IPS DF 6.9 (cell line): ENCODE measurements around the gene NUMA1.

Source experiments
- DNase-seq: peaks from one replicate; pipeline ENCODE4 v3.0.0-alpha.2; 2013; ENCODE audit warnings: low read depth, low spot score
- H3K27ac ChIP-seq: one replicate; pipeline ENCODE4 v1.5.1; 2013; ENCODE audit warnings: low read length, control low read depth
- H3K27me3 ChIP-seq: 2 replicates; pipeline ENCODE4 v1.6.1; 2013; ENCODE audit warnings: mild to moderate bottlenecking, low read length; ENCODE audit not compliant: control insufficient read depth, insufficient read depth
- H3K36me3 ChIP-seq: 2 replicates; pipeline ENCODE4 v1.6.1; 2013; ENCODE audit warnings: low read length; ENCODE audit not compliant: control insufficient read depth, insufficient read depth
- H3K4me1 ChIP-seq: 2 replicates; pipeline ENCODE4 v1.6.1; 2013; ENCODE audit warnings: low read length; ENCODE audit not compliant: control insufficient read depth, insufficient read depth
- H3K4me3 ChIP-seq: 2 replicates; pipeline ENCODE4 v1.5.1; 2013; ENCODE audit warnings: mild to moderate bottlenecking, low read length
- H3K9me3 ChIP-seq: 2 replicates; pipeline ENCODE4 v1.6.1; 2013; ENCODE audit warnings: low read length, inconsistent platforms; ENCODE audit not compliant: control insufficient read depth, insufficient read depth
- WGBS: extraction: QIAGEN DNeasy Blood & Tissue Kit; methylation state at CpG from one replicate; pipeline ENCODE4 v1.1.7; 2013; ENCODE audit warnings: mixed read lengths, missing lambda C conversion rate; ENCODE audit not compliant: insufficient read length, insufficient coverage; 5-methylcytosine and 5-hydroxymethylcytosine counted together

The NUMA1 gene

DNA sequence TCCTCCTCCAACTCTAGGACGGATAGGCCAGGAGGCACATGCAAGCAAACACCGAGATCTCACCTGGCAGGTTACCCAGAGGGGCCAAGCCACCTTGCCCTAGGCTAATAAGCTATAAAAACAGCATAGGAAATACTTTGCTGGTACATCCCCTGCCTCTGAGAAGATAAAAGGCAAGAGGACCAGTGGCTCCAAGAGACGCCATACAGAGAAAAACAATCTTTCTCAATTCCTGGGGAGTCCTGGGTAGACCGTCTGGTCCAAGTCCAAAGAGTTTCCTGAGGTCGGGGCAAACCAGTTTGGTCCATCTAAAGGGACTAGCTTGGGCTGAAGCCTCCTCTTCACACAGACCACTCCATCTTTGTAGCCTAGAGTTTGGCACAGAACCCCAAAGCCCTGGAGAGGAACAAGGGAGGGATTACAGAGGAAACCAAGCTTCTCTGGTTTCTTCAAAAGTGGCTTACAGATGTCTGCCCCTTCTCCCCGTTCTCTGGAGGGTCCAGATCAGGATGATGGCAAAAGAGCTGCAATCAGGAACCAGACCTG, 40.4 kb downstream of the NUMA1 start:
- no peaks in the 10 kb centered on the region for H3K27me3 ChIP-seq
- H3K4me1 ChIP-seq = peaks cover 5% of the 10 kb centered on the region; the same call in 1 of the 2 replicates
- no peaks in the 10 kb centered on the region for H3K36me3 ChIP-seq
- no CpG with 5 or more reads among the region's 6 CpGs for WGBS
- no peak for DNase-seq
- H3K27ac ChIP-seq = no peak overlapping the region
- no peak overlapping the region for H3K4me3 ChIP-seq
- H3K9me3 ChIP-seq = no peaks in the 10 kb centered on the region

DNA sequence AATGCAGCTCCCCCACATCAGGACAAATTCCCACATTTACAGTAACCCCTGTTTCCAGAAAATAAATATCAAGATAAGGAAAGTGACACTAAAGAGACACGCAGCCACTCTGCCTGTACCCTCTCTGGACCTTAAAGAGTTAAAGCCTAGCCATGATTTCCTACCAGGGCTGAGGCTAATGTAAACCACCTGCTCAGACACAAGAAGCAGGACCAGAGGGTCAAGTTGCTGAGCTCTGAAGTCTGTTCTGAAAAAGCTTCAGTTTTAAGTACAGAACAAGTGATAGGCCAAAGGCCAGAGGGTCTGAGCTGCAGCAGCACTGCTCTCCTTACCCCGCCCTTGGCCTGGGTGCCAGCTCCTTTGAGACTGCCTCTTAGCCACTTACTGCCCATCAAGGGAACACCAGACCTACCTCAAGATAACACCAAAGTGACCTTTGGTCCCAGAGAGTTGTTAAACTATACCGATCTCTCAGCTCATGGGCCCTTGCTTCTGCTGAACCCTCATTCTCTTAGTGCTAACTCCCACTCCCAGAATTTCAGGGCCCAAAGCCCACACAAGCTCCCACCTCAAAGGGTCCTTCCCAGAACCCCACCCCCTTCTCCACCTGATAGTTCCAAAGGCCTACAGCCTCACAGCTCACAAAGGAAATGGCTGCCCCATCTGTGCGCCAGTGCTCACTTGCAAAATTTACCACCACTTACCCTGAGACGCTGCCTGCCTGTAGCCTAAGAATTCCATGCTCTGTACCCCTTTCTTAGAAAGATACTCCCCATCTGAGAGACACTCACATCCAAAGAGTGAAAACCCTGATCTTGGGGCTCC, 41.1 kb downstream of the NUMA1 start:
- Histone ChIP-seq H3K36me3 (no peaks in the 10 kb centered on the region), H3K9me3 (no peaks in the 10 kb centered on the region), H3K4me1 (peaks cover 5% of the 10 kb centered on the region; the same call in 1 of the 2 replicates), H3K27ac (no peak overlapping the region), H3K4me3 (no peak overlapping the region), H3K27me3 (no peaks in the 10 kb centered on the region)
- no CpG with 5 or more reads among the region's 5 CpGs for WGBS
- DNase-seq = no peak

DNA sequence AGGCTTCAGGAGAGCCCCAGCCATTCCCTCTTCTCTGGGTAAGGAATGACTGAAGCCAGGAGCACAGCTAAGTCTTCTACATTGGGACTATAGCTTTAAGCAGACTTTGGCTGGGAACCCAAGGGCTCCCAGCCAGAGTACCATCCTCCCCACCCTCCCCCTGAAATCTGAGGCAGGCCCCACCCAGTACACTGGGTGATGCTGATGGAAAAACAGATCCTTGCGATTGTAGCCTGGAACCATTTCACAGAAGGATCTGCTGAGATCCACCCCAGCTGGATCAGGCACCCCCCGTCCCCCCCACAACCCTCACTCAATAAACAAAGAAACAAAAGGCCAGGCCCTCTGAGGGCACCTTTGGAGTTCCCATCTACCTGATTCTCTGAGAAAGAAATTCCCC, 41.9 kb downstream of the NUMA1 start:
- Histone ChIP-seq H3K9me3 (no peaks in the 10 kb centered on the region), H3K27ac (no peak overlapping the region), H3K27me3 (no peaks in the 10 kb centered on the region), H3K4me1 (peaks cover 5% of the 10 kb centered on the region; the same call in 1 of the 2 replicates), H3K4me3 (no peak overlapping the region), H3K36me3 (no peaks in the 10 kb centered on the region)
- no CpG with 5 or more reads among the region's 2 CpGs for WGBS
- no peak for DNase-seq

DNA sequence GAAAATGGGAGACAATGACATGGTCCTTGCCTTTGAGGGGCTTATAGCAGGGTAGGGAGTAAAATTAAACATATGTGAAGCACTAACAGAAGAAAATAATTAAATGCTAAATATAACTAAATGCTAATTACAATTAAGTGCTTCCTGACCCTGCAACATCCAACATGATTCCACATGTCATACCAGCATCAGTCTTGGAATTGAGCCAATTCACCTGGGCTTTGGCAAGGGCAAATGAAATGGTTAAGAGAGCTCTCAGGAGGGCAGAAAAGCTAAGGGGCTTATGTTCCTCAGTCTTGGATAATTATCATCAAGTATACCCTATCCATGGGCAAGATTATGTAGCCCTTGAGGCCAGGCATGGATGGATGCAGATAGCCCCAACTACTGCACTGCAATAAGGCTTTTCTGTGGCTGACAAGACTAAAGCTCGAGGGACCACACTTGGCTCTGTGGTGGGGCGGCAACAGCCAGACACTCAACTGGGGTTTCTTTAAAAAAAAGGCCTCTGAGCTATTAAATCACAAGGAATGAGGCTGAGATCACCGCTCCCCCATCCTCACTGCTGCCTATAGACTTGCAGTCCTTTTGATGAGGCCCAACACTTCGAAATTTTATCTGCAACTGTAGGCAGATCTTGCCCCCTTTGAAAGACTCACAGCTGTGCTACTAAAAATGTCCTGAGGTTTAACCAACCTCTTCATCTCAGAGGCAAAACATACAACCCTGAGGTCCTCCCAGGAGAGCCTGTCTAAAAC, 42.6 kb downstream of the NUMA1 start:
- peaks cover 5% of the 10 kb centered on the region; the same call in 1 of the 2 replicates for H3K4me1 ChIP-seq
- no CpG with 5 or more reads among the region's 4 CpGs for WGBS
- no peak overlapping the region for H3K4me3 ChIP-seq
- no peaks in the 10 kb centered on the region for H3K36me3 ChIP-seq
- no peaks in the 10 kb centered on the region for H3K27me3 ChIP-seq
- H3K9me3 ChIP-seq = no peaks in the 10 kb centered on the region
- H3K27ac ChIP-seq = no peak overlapping the region
- DNase-seq = no peak

DNA sequence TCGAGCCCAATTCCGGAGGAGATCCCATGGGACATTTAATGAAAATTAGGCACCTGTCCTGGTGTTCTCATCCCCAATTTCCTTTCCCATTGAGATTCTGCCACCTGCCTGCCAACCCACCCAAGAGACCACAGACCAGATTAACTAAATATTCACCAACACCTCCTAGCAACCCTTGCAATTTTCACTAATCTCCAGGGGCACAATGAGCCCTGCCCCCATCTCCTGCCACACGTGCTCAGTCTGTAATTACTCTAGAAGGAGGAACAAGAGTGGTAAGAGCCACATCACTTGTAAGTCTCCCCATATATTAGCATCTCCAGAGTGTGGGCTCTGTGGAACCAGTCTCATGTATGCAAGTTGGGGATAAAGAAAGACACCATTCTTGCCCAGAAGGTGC, 43.7 kb downstream of the NUMA1 start:
- DNase-seq = no peak
- H3K4me3 ChIP-seq = no peak overlapping the region
- no peaks in the 10 kb centered on the region for H3K27me3 ChIP-seq
- H3K4me1 ChIP-seq = peaks cover 5% of the 10 kb centered on the region; the same call in 1 of the 2 replicates
- WGBS = no CpG with 5 or more reads among the region's 3 CpGs
- H3K9me3 ChIP-seq = no peaks in the 10 kb centered on the region
- no peak overlapping the region for H3K27ac ChIP-seq
- H3K36me3 ChIP-seq = no peaks in the 10 kb centered on the region

DNA sequence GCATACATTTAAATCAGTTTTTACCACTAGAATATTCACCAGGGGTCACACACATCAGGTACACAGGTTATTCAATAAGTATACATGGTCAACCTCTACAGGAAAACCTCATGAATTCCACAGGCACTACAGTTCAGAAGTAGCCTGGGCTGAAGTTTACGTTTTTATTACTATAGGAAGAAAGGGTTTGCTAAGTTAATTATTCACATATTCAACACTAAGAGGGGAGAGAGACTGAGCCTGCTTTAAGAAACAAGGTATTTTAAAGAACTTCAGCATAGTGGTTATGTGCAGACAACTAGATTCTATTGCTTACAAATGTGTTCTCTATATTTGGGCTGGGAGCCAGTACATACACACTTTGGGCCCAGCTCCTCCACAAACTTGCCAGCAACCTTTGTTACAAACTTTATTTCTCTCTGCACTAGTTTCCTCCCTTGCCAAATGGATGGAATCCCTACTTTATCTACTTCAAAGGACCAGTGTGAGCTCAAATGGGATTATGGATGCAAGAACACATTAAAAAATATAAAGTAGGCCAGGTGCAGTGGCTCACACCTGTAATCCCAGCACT, 49.8 kb downstream of the NUMA1 start:
- H3K27ac ChIP-seq = no peak overlapping the region
- H3K4me3 ChIP-seq = no peak overlapping the region
- WGBS = no CpG with 5 or more reads among the region's 1 CpG
- H3K4me1 ChIP-seq = no peaks in the 10 kb centered on the region
- DNase-seq = no peak
- H3K27me3 ChIP-seq = no peaks in the 10 kb centered on the region; the same call in 1 of the 2 replicates
- H3K9me3 ChIP-seq = no peaks in the 10 kb centered on the region
- peaks cover 6% of the 10 kb centered on the region; the same call in 1 of the 2 replicates for H3K36me3 ChIP-seq

DNA sequence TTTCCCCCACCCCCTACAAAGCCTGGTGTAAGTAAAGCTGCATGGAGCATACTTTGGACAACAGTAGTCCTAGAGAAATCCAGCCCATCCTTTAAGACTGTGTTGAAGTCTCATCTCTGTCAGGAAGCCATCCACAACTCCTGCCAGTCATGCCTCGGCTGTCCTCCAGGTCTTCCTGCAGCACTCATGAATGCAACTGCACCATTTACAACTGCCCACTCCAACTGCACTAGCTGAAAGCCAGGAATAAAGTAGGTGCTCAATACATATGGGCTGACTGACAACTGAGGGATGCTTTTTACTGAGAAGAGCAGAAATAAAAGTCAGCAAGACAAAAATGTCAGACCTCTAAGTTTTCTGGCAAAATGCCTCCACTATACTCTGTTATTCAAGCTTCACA, 54.3 kb downstream of the NUMA1 start:
- Histone ChIP-seq H3K4me3 (no peak overlapping the region), H3K27ac (no peak overlapping the region), H3K9me3 (no peaks in the 10 kb centered on the region), H3K36me3 (peaks cover 23% of the 10 kb centered on the region; the same call in 1 of the 2 replicates), H3K27me3 (no peaks in the 10 kb centered on the region; the same call in 1 of the 2 replicates), H3K4me1 (no peaks in the 10 kb centered on the region)
- DNase-seq = no peak
- WGBS = no CpG with 5 or more reads among the region's 1 CpG

DNA sequence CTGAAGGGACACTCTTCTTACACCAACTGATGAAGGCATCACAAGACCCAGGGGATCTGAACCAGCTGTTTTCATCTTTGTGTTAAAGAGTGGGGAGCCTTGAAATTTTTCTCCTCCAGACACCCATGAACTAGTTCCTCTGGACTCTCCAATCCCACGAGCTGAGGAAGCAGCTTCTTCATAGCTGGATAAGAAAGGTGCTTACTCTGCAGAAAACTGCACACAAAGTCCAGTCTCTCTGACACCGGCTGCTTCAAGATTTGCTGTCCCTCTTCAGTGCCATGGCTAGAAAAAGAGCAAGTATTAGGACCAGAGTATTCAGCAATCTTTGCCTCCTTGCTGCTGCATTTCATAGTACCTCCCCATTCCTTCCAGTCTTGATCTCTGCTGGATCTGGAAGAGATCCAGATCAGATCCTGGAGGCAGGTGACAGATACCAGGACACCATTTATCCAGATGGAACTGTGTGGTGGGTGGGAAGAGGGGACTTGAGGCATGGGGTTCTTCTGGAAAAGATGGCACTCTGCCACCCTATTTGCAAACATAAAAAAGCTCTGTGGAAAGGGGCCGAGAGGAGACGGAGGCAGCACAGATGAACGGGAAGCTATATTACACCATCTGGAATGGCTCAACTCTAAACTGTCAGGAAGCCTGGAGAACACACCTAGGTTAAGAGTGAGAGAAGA, 56.1 kb downstream of the NUMA1 start:
- no peaks in the 10 kb centered on the region; the same call in 1 of the 2 replicates for H3K27me3 ChIP-seq
- H3K4me3 ChIP-seq = no peak overlapping the region
- DNase-seq = no peak
- no CpG with 5 or more reads among the region's 5 CpGs for WGBS
- no peaks in the 10 kb centered on the region for H3K4me1 ChIP-seq
- H3K36me3 ChIP-seq = peaks cover 35% of the 10 kb centered on the region; the same call in 1 of the 2 replicates
- no peaks in the 10 kb centered on the region for H3K9me3 ChIP-seq
- H3K27ac ChIP-seq = no peak overlapping the region

DNA sequence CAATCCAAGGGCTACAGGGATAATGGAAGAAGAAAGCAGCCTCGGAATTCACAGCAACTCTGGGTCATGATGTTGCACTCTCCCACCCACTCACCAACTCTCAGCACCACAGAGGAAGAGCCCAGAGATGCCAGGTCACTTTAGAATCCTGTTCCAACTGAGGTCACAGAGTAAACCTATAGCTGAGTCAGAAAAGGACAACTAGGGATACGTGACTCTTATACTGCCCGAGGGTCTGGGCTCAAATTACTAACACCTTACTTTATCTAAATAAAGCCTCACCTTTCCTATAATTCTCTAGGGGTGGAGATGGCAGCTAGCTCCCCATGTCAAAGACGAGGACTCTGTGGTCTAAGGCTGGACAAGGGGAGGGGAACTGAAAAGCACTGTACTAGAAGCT, 57.0 kb downstream of the NUMA1 start:
- Histone ChIP-seq H3K27me3 (no peaks in the 10 kb centered on the region), H3K27ac (no peak overlapping the region), H3K9me3 (no peaks in the 10 kb centered on the region), H3K4me1 (no peaks in the 10 kb centered on the region), H3K4me3 (no peak overlapping the region), H3K36me3 (peaks cover 37% of the 10 kb centered on the region; the same call in 1 of the 2 replicates)
- DNase-seq = no peak
- WGBS = no CpG with 5 or more reads among the region's 4 CpGs

DNA sequence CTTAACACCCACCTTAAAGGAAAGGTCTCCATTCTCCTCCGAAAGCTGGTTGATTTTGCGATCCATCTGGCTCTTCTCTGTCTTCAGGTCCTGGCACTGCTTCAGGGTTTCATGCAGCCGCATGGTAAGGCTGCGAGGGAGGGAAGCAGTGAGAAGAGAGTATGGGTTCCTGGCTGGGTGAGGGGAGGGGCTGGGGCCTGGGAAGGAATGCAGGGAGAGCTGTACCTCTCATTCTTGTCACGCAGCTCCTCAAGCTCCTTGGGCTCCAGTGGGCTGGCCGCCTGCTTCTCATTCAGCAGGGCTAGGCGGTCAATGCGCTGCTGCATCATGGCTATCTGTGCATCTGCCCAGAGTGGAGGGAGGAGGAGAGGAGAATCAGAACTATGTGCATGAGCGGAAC, 62.2 kb downstream of the NUMA1 start:
- Histone ChIP-seq H3K9me3 (no peaks in the 10 kb centered on the region), H3K27ac (no peak overlapping the region), H3K27me3 (no peaks in the 10 kb centered on the region), H3K36me3 (peaks cover 68% of the 10 kb centered on the region), H3K4me1 (no peaks in the 10 kb centered on the region), H3K4me3 (no peak overlapping the region)
- no peak for DNase-seq
- no CpG with 5 or more reads among the region's 9 CpGs for WGBS
